ENCODE data around the gene LIFR.

- TF ChIP-seq CTCF (IDR thresholded peaks at IDR 0.05) (no peak), POLR2AphosphoS5 (IDR thresholded peaks at IDR 0.05) (no peak), POLR2A (IDR thresholded peaks at IDR 0.05) (no peak), EP300 (IDR thresholded peaks at IDR 0.05) (no peak)
These were observed 49.2 kb upstream of the LIFR start for GRCh38 chr5:38605610-38606009.
